Right lobe of liver (tissue), 6 donors: Measurements from ENCODE around the gene MROH2A. TPM values are rescaled to one million over a fixed set of nuclear protein-coding genes. Genes with fewer than 3 reads are reported as not detected.

Source experiments
- ATAC-seq, 4 donors: fragments of 200-7000 bp; cut with Tn5 transposase; one replicate each; pipeline ENCODE4 v1.9.1; 2020; ENCODE audit warnings: mild to moderate bottlenecking in 4 of 4, moderate library complexity in 4 of 4
- DNase-seq, 3 donors: peaks; one replicate each; pipeline ENCODE4 v3.0.0-alpha.2; 2020
- H3K27ac ChIP-seq, 3 donors: fragments of 200-600 bp; one replicate each; pipeline ENCODE4 v1.8.0; 2022
- H3K27me3 ChIP-seq, 2 donors: fragments of 200-600 bp; one replicate each; pipeline ENCODE4 v1.8.0; 2022
- H3K36me3 ChIP-seq, 4 donors: fragments of 200-600 bp; sonication (generic) in 1 of 4; one replicate each; pipeline versions ENCODE4 v1.5.1 to v1.8.0; 2017 to 2022; ENCODE audit warnings: control low read depth in 1 of 4
- H3K4me1 ChIP-seq, 4 donors: fragments of 200-600 bp; sonication (generic) in 1 of 4; one replicate each; pipeline versions ENCODE4 v1.5.1 to v1.8.0; 2017 to 2022; ENCODE audit warnings: control low read depth in 1 of 4
- H3K4me3 ChIP-seq, 3 donors: fragments of 200-600 bp; one replicate each; pipeline ENCODE4 v1.8.0; 2022
- H3K9me3 ChIP-seq, 4 donors: fragments of 200-600 bp; sonication (generic) in 1 of 4; one replicate each; pipeline versions ENCODE4 v1.5.1 to v1.8.0; 2017 to 2022; ENCODE audit warnings: control low read depth in 1 of 4
- POLR2A ChIP-seq: fragments of 450-650 bp; IDR thresholded peaks from one replicate; pipeline ENCODE4 v1.6.1; 2017; ENCODE audit warnings: antibody characterized with exemption, mild to moderate bottlenecking
- WGBS: methylation state at CpG from one replicate; pipeline ENCODE4 v1.1.6; 2018; ENCODE audit warnings: low coverage, low lambda C conversion rate; ENCODE audit not compliant: insufficient coverage; ENCODE audit errors: missing lambda C conversion rate; 5-methylcytosine and 5-hydroxymethylcytosine counted together
- intact Hi-C, 2 donors: fragments of 100-400 bp; cut with DNase I; formaldehyde crosslinking; loops; one replicate each; pipeline versions ENCODE4 v1.11.2 to v1.14.1; 2022
- total RNA-seq, 6 experiments: library from RNA; depleted of rRNA in 2 of 6; stranded (reverse); fragments of >200 nt in 2 of 6; fragmentation: NEBNext Ultra II Directional in 3 of 6; extraction: Animal tissue kit (Norgen Biotek cat#: 25700) in 3 of 6; gene quantifications; one replicate each; pipeline versions ENCODE4 v1.1.0 to v1.2.4, GENCODE V29; 2016 to 2023
- TF ChIP-seq, protein P1 (sequence below), 4 donors: fragments of 200-600 bp in 3 of 4; fragments of 450-650 bp in 1 of 4; IDR thresholded peaks; one replicate each; pipeline versions ENCODE4 v1.5.1 to v1.8.0; 2016 to 2022; ENCODE audit warnings: antibody characterized with exemption in 4 of 4, mild to moderate bottlenecking in 2 of 4
- donor health status: DM: no; HTN: yes; CAD: no.
- donor health status: DM: no; HTN: no; CAD: no.
- donor health status: DM: no; HTN: no; CAD: no.
- donor health status: DM: no; HTN: yes; CAD: no.
- donor health status: DM: no; HTN: yes; CAD: no.

MROH2A gene
- total RNA-seq, 6 experiments from 2014 or later: 0.49 to 7.6 (median 2.0) TPM

- peaks cover 0 to 30% (median 7%) of the 10 kb centered on the region in 4 donors for H3K4me1 ChIP-seq
- H3K4me3 ChIP-seq: no peak overlapping the region
- H3K27me3 ChIP-seq: no peaks in the 10 kb centered on the region
- TF ChIP-seq, protein P1, sequence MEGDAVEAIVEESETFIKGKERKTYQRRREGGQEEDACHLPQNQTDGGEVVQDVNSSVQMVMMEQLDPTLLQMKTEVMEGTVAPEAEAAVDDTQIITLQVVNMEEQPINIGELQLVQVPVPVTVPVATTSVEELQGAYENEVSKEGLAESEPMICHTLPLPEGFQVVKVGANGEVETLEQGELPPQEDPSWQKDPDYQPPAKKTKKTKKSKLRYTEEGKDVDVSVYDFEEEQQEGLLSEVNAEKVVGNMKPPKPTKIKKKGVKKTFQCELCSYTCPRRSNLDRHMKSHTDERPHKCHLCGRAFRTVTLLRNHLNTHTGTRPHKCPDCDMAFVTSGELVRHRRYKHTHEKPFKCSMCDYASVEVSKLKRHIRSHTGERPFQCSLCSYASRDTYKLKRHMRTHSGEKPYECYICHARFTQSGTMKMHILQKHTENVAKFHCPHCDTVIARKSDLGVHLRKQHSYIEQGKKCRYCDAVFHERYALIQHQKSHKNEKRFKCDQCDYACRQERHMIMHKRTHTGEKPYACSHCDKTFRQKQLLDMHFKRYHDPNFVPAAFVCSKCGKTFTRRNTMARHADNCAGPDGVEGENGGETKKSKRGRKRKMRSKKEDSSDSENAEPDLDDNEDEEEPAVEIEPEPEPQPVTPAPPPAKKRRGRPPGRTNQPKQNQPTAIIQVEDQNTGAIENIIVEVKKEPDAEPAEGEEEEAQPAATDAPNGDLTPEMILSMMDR (IDR thresholded peaks at IDR 0.05): no peak
- peak; percentile 40 for TF ChIP-seq POLR2A
- H3K27ac ChIP-seq: peak overlapping the region in 1 of 3 donors; percentile 60
- H3K36me3 ChIP-seq: no peaks in the 10 kb centered on the region
- intact Hi-C loops: no loop called here
- no peaks in the 10 kb centered on the region for H3K9me3 ChIP-seq
- WGBS: 24% methylated on average over 4 of the region's 25 CpGs
- ATAC-seq: peak; percentile 84 to 96 (median 90)
- peak; percentile 88 to 96 (median 95) for DNase-seq
Measured at GRCh38 chr2:233822781-233823730, 44.9 kb downstream of the MROH2A start.

- DNase-seq: no peak
- Histone ChIP-seq H3K27ac (peak overlapping the region in 1 of 3 donors; percentile 55), H3K27me3 (no peaks in the 10 kb centered on the region), H3K36me3 (no peaks in the 10 kb centered on the region), H3K9me3 (no peaks in the 10 kb centered on the region), H3K4me1 (peaks cover 0 to 25% (median 7%) of the 10 kb centered on the region in 4 donors), H3K4me3 (no peak overlapping the region)
- no CpG with 5 or more reads among the region's 8 CpGs for WGBS
- ATAC-seq: peak in 3 of 4 donors; percentile 3 to 11 (median 9)
- intact Hi-C loops: no loop called here
- TF ChIP-seq, protein P1 (IDR thresholded peaks at IDR 0.05): no peak
- no peak for TF ChIP-seq POLR2A
Measured at GRCh38 chr2:233823731-233824121, 45.6 kb downstream of the MROH2A start.

DNA sequence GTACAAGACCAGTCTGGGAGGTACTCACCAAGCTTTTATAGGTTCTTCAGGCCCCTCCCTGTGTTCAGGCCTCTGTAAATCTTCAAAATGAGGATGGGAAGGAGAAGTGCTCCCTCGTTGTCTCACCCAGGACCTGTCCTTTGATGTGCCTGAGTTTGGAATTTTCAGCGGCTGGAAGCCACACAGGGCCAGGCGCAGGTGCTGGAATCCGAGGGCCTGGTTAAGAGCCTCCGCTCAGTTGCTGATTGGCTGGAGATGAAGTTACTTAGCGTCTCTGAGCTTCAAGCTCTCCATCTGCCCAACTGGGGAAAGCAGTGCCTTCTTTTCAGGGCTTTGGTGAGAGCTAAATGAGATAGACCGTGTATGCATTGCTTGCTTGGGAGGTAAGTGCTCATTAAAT lies 46.2 kb downstream of the MROH2A start:
- intact Hi-C loops: no loop called here
- H3K36me3 ChIP-seq: no peaks in the 10 kb centered on the region
- peaks cover 0 to 22% (median 7%) of the 10 kb centered on the region in 4 donors for H3K4me1 ChIP-seq
- H3K9me3 ChIP-seq: no peaks in the 10 kb centered on the region
- 47% methylated on average over 7 of the region's 7 CpGs for WGBS
- H3K27ac ChIP-seq: no peak overlapping the region
- ATAC-seq: no peak
- DNase-seq: peak in 2 of 3 donors; percentile 23 to 27
- H3K27me3 ChIP-seq: no peaks in the 10 kb centered on the region
- no peak for TF ChIP-seq POLR2A
- no peak overlapping the region for H3K4me3 ChIP-seq

DNA sequence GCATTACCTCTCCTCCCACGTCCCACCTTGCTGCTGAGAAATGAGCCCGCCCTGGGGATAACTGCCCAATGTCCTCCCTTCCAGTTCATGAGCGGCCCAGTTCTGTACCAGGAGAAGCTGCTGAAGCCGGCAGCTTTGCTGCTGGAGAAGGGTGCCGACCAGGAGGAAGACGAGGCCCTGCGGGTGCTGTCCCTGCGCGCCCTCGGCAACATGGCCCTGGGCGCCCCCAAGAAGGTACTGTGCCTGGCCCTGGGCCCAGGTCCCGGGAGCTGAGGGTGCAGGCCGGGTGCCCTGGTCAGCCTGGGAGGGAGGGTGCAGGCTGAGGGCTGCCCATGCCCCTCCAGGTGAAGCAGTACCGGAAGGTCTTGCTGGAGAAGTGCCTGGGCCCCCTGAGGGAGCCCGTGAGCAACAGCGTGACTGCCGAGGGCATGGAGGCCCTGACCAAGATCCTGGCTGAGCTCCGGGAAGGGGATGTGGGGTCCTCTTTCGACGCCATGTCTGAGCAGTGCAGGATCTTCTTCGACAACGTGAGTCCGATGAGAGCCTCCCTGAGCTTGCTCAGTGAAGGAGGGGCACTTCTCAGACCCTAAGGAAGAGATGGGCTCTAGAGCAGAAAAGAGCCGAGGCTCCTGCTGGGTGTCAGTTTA lies 50.5 kb downstream of the MROH2A start:
- WGBS: 80% methylated on average over 2 of the region's 24 CpGs
- TF ChIP-seq, protein P1 (IDR thresholded peaks at IDR 0.05): no peak
- no peak for TF ChIP-seq POLR2A
- DNase-seq (peak in 1 of 3 donors; percentile 37), ATAC-seq (no peak)
- Histone ChIP-seq H3K4me3 (no peak overlapping the region), H3K27ac (no peak overlapping the region), H3K9me3 (no peaks in the 10 kb centered on the region), H3K36me3 (no peaks in the 10 kb centered on the region), H3K27me3 (no peaks in the 10 kb centered on the region), H3K4me1 (peaks cover 0 to 3% (median 0%) of the 10 kb centered on the region in 4 donors)
- intact Hi-C loops: no loop called here
